IMR-90 (cell line): ENCODE results near the gene ACYP1. TPM values are rescaled to one million over a fixed set of nuclear protein-coding genes. Genes with fewer than 3 reads are reported as not detected.

ENCODE experiments used
- ATAC-seq: fragments of 200-7000 bp; cut with Tn5 transposase; 2 replicates; pipeline ENCODE4 v1.9.1; 2020; ENCODE audit warnings: low read depth, mild to moderate bottlenecking, moderate library complexity
- BruUV-seq: library from RNA; stranded (reverse); fragments of 400-500 nt; replicated peaks from 2 replicates; lab custom pipeline; 2021; lab: Mats Ljungman, UMichigan
- CTCF ChIA-PET: fragments of 300-600 bp; formaldehyde crosslinking; extraction: SDS; loops from one replicate; lab custom pipeline; 2021; ENCODE audit warnings: antibody characterized with exemption; lab: Yijun Ruan, JAX
- POLR2A ChIA-PET: fragments of 300-600 bp; sonication (Branson Sonifier 250); formaldehyde crosslinking; loops from one replicate; lab custom pipeline; 2022; ENCODE audit warnings: antibody characterized with exemption; ENCODE audit not compliant: unreplicated experiment; lab: Charles Lee
- DNase-seq: peaks from one replicate; pipeline ENCODE4 v3.0.0; 2013
- H2AFZ ChIP-seq: replicated peaks from 2 replicates; pipeline ENCODE3; 2013; ENCODE audit warnings: low read length, mild to moderate bottlenecking; ENCODE audit not compliant: poor library complexity
- H2AK5ac ChIP-seq: 2 replicates; pipeline ENCODE4 v1.6.1; 2013; ENCODE audit warnings: low read depth, low read length, inconsistent platforms
- H2AK9ac ChIP-seq: replicated peaks from 2 replicates; pipeline ENCODE3; 2013; ENCODE audit warnings: mild to moderate bottlenecking, low read depth, low read length, moderate library complexity; ENCODE audit not compliant: poor library complexity
- H2BK120ac ChIP-seq: 2 replicates; pipeline ENCODE4 v1.6.1; 2013; ENCODE audit warnings: low read depth, low read length, inconsistent platforms
- H2BK15ac ChIP-seq: 3 replicates; pipeline ENCODE4 v1.6.1; 2013; ENCODE audit warnings: low read depth, low read length, inconsistent platforms
- H2BK20ac ChIP-seq: 2 replicates; pipeline ENCODE4 v1.6.1; 2013; ENCODE audit warnings: low read depth, mild to moderate bottlenecking, inconsistent platforms, low read length, moderate library complexity
- H2BK5ac ChIP-seq: 2 replicates; pipeline ENCODE4 v1.6.1; 2013; ENCODE audit warnings: mild to moderate bottlenecking, low read depth, low read length, inconsistent platforms; ENCODE audit not compliant: poor library complexity, severe bottlenecking
- H3K14ac ChIP-seq: replicated peaks from 2 replicates; pipeline ENCODE4 v1.6.1; 2013; ENCODE audit warnings: low read depth, low read length, inconsistent platforms
- H3K18ac ChIP-seq: 2 replicates; pipeline ENCODE4 v1.6.1; 2013; ENCODE audit warnings: low read depth, low read length, control low read depth
- H3K23ac ChIP-seq: 2 replicates; pipeline ENCODE4 v1.6.1; 2013; ENCODE audit warnings: low read depth, low read length, inconsistent platforms
- H3K27ac ChIP-seq: 2 replicates; pipeline ENCODE4 v1.5.1; 2013; ENCODE audit warnings: mild to moderate bottlenecking, control low read depth, low read length; ENCODE audit not compliant: insufficient read depth
- H3K27me3 ChIP-seq: 2 replicates; pipeline ENCODE4 v1.6.1; 2013; ENCODE audit warnings: low read length; ENCODE audit not compliant: control insufficient read depth, insufficient read depth
- H3K36me3 ChIP-seq: 2 replicates; pipeline ENCODE4 v1.6.1; 2013; ENCODE audit warnings: low read length, mixed read lengths; ENCODE audit not compliant: control insufficient read depth, insufficient read depth
- H3K4ac ChIP-seq: 2 replicates; pipeline ENCODE4 v1.6.1; 2013; ENCODE audit warnings: low read depth, low read length, inconsistent platforms
- H3K4me1 ChIP-seq: 2 replicates; pipeline ENCODE4 v1.6.1; 2013; ENCODE audit warnings: low read length, mixed read lengths; ENCODE audit not compliant: control insufficient read depth, insufficient read depth
- H3K4me2 ChIP-seq: 2 replicates; pipeline ENCODE4 v1.6.1; 2013; ENCODE audit warnings: low read depth, mild to moderate bottlenecking, control low read depth, low read length, moderate library complexity
- H3K4me3 ChIP-seq: 2 replicates; pipeline ENCODE4 v1.5.1; 2013; ENCODE audit warnings: low read depth, mild to moderate bottlenecking, control low read depth, low read length, moderate library complexity; ENCODE audit not compliant: insufficient read depth
- H3K56ac ChIP-seq: 2 replicates; pipeline ENCODE4 v1.6.1; 2013; ENCODE audit warnings: low read length, inconsistent platforms; ENCODE audit not compliant: insufficient read depth; ENCODE audit errors: extremely low read depth
- H3K79me1 ChIP-seq, 2 experiments: 2 replicates each; pipeline ENCODE4 v1.6.1; 2013; ENCODE audit warnings: low read length in 2 of 2, inconsistent platforms in 1 of 2, low read depth in 1 of 2
- H3K9ac ChIP-seq: 2 replicates; pipeline ENCODE4 v1.6.1; 2013; ENCODE audit warnings: low read depth, low read length, control low read depth
- H3K9me1 ChIP-seq: 2 replicates; pipeline ENCODE4 v1.6.1; 2013; ENCODE audit warnings: low read length, inconsistent platforms; ENCODE audit not compliant: insufficient read depth
- H3K9me3 ChIP-seq: 2 replicates; pipeline ENCODE4 v1.6.1; 2013; ENCODE audit warnings: low read length; ENCODE audit not compliant: control insufficient read depth, insufficient read depth
- H4K20me1 ChIP-seq: 2 replicates; pipeline ENCODE4 v1.6.1; 2013; ENCODE audit warnings: low read length, inconsistent platforms; ENCODE audit not compliant: insufficient read depth
- H4K5ac ChIP-seq: 2 replicates; pipeline ENCODE4 v1.6.1; 2013; ENCODE audit warnings: mild to moderate bottlenecking, low read depth, low read length, control low read depth
- H4K8ac ChIP-seq, 2 experiments: 2 replicates each; pipeline ENCODE4 v1.6.1; 2013; ENCODE audit warnings: low read depth in 2 of 2, low read length in 2 of 2, control low read depth in 1 of 2, inconsistent platforms in 1 of 2
- H4K91ac ChIP-seq: 2 replicates; pipeline ENCODE4 v1.6.1; 2013; ENCODE audit warnings: low read depth, low read length, inconsistent platforms; ENCODE audit not compliant: insufficient read depth
- BHLHE40 ChIP-seq: fragments of 150-350 bp; IDR thresholded peaks from 2 replicates; pipeline ENCODE4 v1.6.1; 2016; ENCODE audit warnings: mild to moderate bottlenecking, low read depth, low read length
- CEBPB ChIP-seq: IDR thresholded peaks from 2 replicates; pipeline ENCODE4 v1.6.1; 2012; ENCODE audit warnings: low read depth, low read length, improper control_type of control experiment
- MAFK ChIP-seq: IDR thresholded peaks from 2 replicates; pipeline ENCODE4 v1.6.1; 2012; ENCODE audit warnings: low read depth, low read length, improper control_type of control experiment
- MXI1 ChIP-seq: IDR thresholded peaks from 2 replicates; pipeline ENCODE4 v1.6.1; 2012; ENCODE audit warnings: low read depth, mild to moderate bottlenecking, low read length, moderate library complexity, borderline replicate concordance
- POLR2A ChIP-seq: IDR thresholded peaks from 2 replicates; pipeline ENCODE4 v1.6.1; 2012; ENCODE audit warnings: mild to moderate bottlenecking, low read depth, low read length
- RAD21 ChIP-seq: IDR thresholded peaks from 2 replicates; pipeline ENCODE4 v1.6.1; 2012; ENCODE audit warnings: low read length, improper control_type of control experiment
- RFX5 ChIP-seq: IDR thresholded peaks from 2 replicates; pipeline ENCODE4 v1.8.0; 2012; ENCODE audit warnings: low read depth, mild to moderate bottlenecking, low read length, moderate library complexity
- SMC3 ChIP-seq: fragments of 150-350 bp; IDR thresholded peaks from 2 replicates; pipeline ENCODE4 v1.6.1; 2016; ENCODE audit warnings: low read depth, mild to moderate bottlenecking, antibody characterized with exemption, low read length, moderate library complexity
- WGBS, 2 experiments: methylation state at CpG; one replicate each; pipeline versions ENCODE4 v1.1.5 to v1.1.7; 2013; ENCODE audit warnings: missing lambda C conversion rate in 2 of 2; ENCODE audit not compliant: insufficient read length in 1 of 2; ENCODE audit errors: extremely low coverage in 2 of 2; 5-methylcytosine and 5-hydroxymethylcytosine counted together
- dilution Hi-C: fragments of 300-500 bp; cut with HindIII; formaldehyde crosslinking; loops from one replicate; pipeline ENCODE4 v1.14.3; 2018; ENCODE audit warnings: low sequenced_read_pairs; ENCODE audit not compliant: unreplicated experiment
- in situ Hi-C: fragments of 300-500 bp; cut with MboI; formaldehyde crosslinking; loops from 3 replicates; pipeline ENCODE4 v1.14.3; 2019; ENCODE audit warnings: low sequenced_read_pairs, inconsistent platforms, mixed read lengths
- intact Hi-C: fragments of 100-400 bp; cut with micrococcal nuclease; formaldehyde crosslinking; loops from 2 replicates; pipeline ENCODE4 v1.10.0; 2022
- polyA plus RNA-seq, 3 experiments: library from polyadenylated mRNA; depleted of rRNA; stranded (reverse); fragments of >200 nt; gene quantifications; 2 replicates each; pipeline ENCODE4 v1.2.3, GENCODE V29; 2012; ENCODE audit warnings: low replicate concordance in 1 of 3
- total RNA-seq: library from RNA; depleted of rRNA; stranded (reverse); fragments of >200 nt; gene quantifications from 2 replicates; pipeline ENCODE4 v1.2.3, GENCODE V29; 2012

Gene ACYP1
- total and polyA plus RNA-seq, 2 of the 4 experiments (the other 2 are of a cell fraction): 4.1 to 24.0 TPM

GRCh38 chr14:75084513-75084912, 20.7 kb upstream of the ACYP1 start:
- no peak overlapping the region for H3K27ac ChIP-seq
- H3K4me1 ChIP-seq: peaks cover 6% of the 10 kb centered on the region
- no peak overlapping the region for H3K9ac ChIP-seq
- H4K91ac ChIP-seq: no peak overlapping the region
- H3K18ac ChIP-seq: no peak overlapping the region
- H3K56ac ChIP-seq: no peak overlapping the region
- no peak for DNase-seq
- dilution Hi-C loops: no loop called here
- H4K8ac ChIP-seq: no peak overlapping the region
- peaks cover 3% of the 10 kb centered on the region; the same call in 1 of the 2 replicates for H3K9me1 ChIP-seq
- no peak overlapping the region for H3K14ac ChIP-seq
- 73% methylated on average over 2 of the region's 5 CpGs; no CpG with 5 or more reads in 1 of the 2 experiments for WGBS, 2 experiments
- in situ Hi-C loops: no loop called here
- no peak overlapping the region for H3K4me3 ChIP-seq
- ChIA-PET POLR2A (no interaction called here), CTCF (no interaction called here)
- H4K5ac ChIP-seq: no peak overlapping the region
- no peaks in the 10 kb centered on the region for H3K9me3 ChIP-seq
- no peak overlapping the region for H2BK5ac ChIP-seq
- H2AK5ac ChIP-seq: no peak overlapping the region
- no peak overlapping the region for H2BK20ac ChIP-seq
- no peak overlapping the region for H2BK120ac ChIP-seq
- H2BK15ac ChIP-seq: no peak overlapping the region
- no peaks in the 10 kb centered on the region for H3K27me3 ChIP-seq
- no peaks in the 10 kb centered on the region for H4K20me1 ChIP-seq
- no peak overlapping the region for H2AFZ ChIP-seq
- H3K4me2 ChIP-seq: no peak overlapping the region
- intact Hi-C loops: no loop called here
- no peak for ATAC-seq
- peaks cover 29% of the 10 kb centered on the region for H3K36me3 ChIP-seq
- TF ChIP-seq MAFK (no peak), RFX5 (no peak), MXI1 (no peak), BHLHE40 (no peak), RAD21 (no peak), SMC3 (no peak), CEBPB (no peak), POLR2A (no peak)
- no peak overlapping the region for H2AK9ac ChIP-seq
- no peak overlapping the region for H3K23ac ChIP-seq
- H3K79me1 ChIP-seq: no peaks in the 10 kb centered on the region
- no TSS peak for BruUV-seq
- H3K4ac ChIP-seq: no peak overlapping the region
